IPS DF 6.9 (cell line): ENCODE data around the gene MCM9.
"Not testable (repeated sequence)": the region's sequence is repeated elsewhere in the genome, so short reads cannot be mapped to it uniquely, and the experiment has no call there.

Source experiments
- DNase-seq: peaks from one replicate; pipeline ENCODE4 v3.0.0-alpha.2; 2013; ENCODE audit warnings: low read depth, low spot score
- H3K27ac ChIP-seq: one replicate; pipeline ENCODE4 v1.5.1; 2013; ENCODE audit warnings: low read length, control low read depth
- H3K27me3 ChIP-seq: 2 replicates; pipeline ENCODE4 v1.6.1; 2013; ENCODE audit warnings: mild to moderate bottlenecking, low read length; ENCODE audit not compliant: control insufficient read depth, insufficient read depth
- H3K36me3 ChIP-seq: 2 replicates; pipeline ENCODE4 v1.6.1; 2013; ENCODE audit warnings: low read length; ENCODE audit not compliant: control insufficient read depth, insufficient read depth
- H3K4me1 ChIP-seq: 2 replicates; pipeline ENCODE4 v1.6.1; 2013; ENCODE audit warnings: low read length; ENCODE audit not compliant: control insufficient read depth, insufficient read depth
- H3K4me3 ChIP-seq: 2 replicates; pipeline ENCODE4 v1.5.1; 2013; ENCODE audit warnings: mild to moderate bottlenecking, low read length
- H3K9me3 ChIP-seq: 2 replicates; pipeline ENCODE4 v1.6.1; 2013; ENCODE audit warnings: low read length, inconsistent platforms; ENCODE audit not compliant: control insufficient read depth, insufficient read depth
- WGBS: extraction: QIAGEN DNeasy Blood & Tissue Kit; methylation state at CpG from one replicate; pipeline ENCODE4 v1.1.7; 2013; ENCODE audit warnings: mixed read lengths, missing lambda C conversion rate; ENCODE audit not compliant: insufficient read length, insufficient coverage; 5-methylcytosine and 5-hydroxymethylcytosine counted together

The MCM9 gene

GRCh38 chr6:118775381-118775780, 159.6 kb downstream of the MCM9 start:
- no CpG with 5 or more reads among the region's 2 CpGs for WGBS
- DNase-seq = no peak
- H3K4me1 ChIP-seq = no peaks in the 10 kb centered on the region
- no peak overlapping the region for H3K4me3 ChIP-seq
- no peaks in the 10 kb centered on the region for H3K27me3 ChIP-seq
- no peak overlapping the region for H3K27ac ChIP-seq
- no peaks in the 10 kb centered on the region for H3K36me3 ChIP-seq
- no peaks in the 10 kb centered on the region for H3K9me3 ChIP-seq

DNA sequence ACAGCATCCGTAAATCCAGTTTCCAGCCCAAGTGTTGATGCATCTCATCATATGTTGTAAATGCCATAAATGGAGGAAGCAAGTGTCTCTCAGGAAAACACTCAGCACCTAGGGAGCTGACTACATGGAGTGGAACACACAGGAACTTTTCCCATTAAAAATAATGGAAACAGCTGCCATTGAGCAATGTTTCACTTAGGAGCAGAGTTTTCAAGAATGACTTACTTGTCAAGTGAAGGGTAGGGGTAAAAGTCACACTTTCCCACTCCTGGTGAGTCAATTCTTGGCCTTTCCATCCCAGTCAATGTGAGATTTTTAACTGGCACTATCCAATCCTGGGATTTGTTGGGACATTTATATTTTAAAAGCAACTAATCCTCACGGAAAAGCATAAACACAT, 160.4 kb downstream of the MCM9 start:
- no CpG with 5 or more reads among the region's 2 CpGs for WGBS
- Histone ChIP-seq H3K4me3 (no peak overlapping the region), H3K27ac (no peak overlapping the region), H3K9me3 (no peaks in the 10 kb centered on the region), H3K36me3 (no peaks in the 10 kb centered on the region), H3K4me1 (no peaks in the 10 kb centered on the region), H3K27me3 (no peaks in the 10 kb centered on the region)
- DNase-seq = no peak

DNA sequence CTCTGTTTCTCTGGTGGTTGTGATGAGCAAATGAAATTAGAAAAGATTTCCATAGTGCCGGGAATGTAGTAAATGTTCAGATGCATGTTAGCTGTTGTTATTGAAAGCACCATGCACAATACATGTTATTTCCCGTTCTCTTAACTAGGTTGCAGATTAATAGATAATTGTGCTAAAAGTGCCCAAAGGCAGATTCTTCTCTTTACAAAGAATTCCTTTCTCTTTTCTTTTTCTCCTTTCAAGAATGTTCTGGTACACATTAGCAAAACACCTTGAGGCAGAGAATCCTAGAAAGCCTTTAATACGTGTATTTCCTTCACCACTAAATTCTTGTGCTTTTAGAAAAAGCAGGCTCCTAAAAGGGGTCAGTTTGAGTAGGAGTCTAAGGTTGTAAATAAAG, 162.1 kb downstream of the MCM9 start:
- Histone ChIP-seq H3K27ac (no peak overlapping the region), H3K9me3 (no peaks in the 10 kb centered on the region), H3K36me3 (no peaks in the 10 kb centered on the region), H3K4me1 (no peaks in the 10 kb centered on the region), H3K4me3 (no peak overlapping the region), H3K27me3 (no peaks in the 10 kb centered on the region)
- DNase-seq = no peak
- no CpG with 5 or more reads among the region's 3 CpGs for WGBS

- no peaks in the 10 kb centered on the region for H3K36me3 ChIP-seq
- H3K4me3 ChIP-seq = no peak overlapping the region
These were observed 163.7 kb downstream of the MCM9 start for GRCh38 chr6:118771253-118771652.

GRCh38 chr6:118770835-118771234, 164.1 kb downstream of the MCM9 start:
- Histone ChIP-seq H3K27me3 (no peaks in the 10 kb centered on the region), H3K4me3 (no peak overlapping the region), H3K27ac (no peak overlapping the region), H3K9me3 (no peaks in the 10 kb centered on the region), H3K36me3 (no peaks in the 10 kb centered on the region), H3K4me1 (no peaks in the 10 kb centered on the region)
- no peak for DNase-seq
- WGBS = no CpG with 5 or more reads among the region's 2 CpGs

More at GRCh38 chr6:118771253-118771652, 163.7 kb downstream of the MCM9 start:
- DNase-seq = no peak
- Histone ChIP-seq H3K27me3 (no peaks in the 10 kb centered on the region), H3K9me3 (no peaks in the 10 kb centered on the region), H3K27ac (no peak overlapping the region), H3K4me1 (no peaks in the 10 kb centered on the region)
- WGBS = no CpG with 5 or more reads among the region's 1 CpG

DNA sequence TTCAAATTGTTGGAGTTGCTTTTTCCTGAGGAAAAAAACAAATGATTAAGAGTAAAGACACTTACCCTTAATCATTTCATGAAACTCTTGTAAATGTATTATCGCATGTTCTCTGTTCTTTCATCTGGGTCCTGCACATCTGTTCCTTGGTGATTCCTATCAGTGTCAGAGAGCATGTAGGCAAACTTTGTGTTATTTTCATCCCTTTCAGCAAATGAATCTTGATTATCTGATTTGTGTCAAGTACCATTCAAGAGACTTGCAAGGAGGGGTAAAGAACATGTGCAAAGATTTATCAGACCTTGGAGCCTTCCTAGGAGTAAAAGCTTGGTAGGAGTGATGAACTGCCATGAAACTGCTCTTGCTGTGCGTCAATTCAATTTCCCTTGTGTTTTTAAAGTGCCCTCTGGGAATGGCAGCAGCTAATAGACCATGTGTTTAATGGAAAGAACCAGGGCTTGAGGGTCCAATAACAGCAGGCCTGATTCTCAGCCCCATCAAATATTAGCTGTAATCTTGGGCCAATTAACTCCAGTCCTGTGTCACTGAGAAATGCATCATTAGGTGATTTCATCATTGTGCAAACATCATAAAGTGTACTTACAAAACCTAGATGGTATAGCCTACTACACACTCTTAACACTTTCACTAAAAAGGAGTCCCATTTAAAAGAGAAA, 164.7 kb downstream of the MCM9 start:
- Histone ChIP-seq H3K4me1 (no peaks in the 10 kb centered on the region), H3K27me3 (no peaks in the 10 kb centered on the region), H3K27ac (no peak overlapping the region), H3K4me3 (no peak overlapping the region), H3K36me3 (no peaks in the 10 kb centered on the region), H3K9me3 (no peaks in the 10 kb centered on the region)
- WGBS = no CpG with 5 or more reads among the region's 2 CpGs
- DNase-seq = no peak

- no CpG with 5 or more reads among the region's 3 CpGs for WGBS
- H3K4me3 ChIP-seq = no peak overlapping the region
- no peaks in the 10 kb centered on the region for H3K9me3 ChIP-seq
- H3K36me3 ChIP-seq = no peaks in the 10 kb centered on the region
- H3K27ac ChIP-seq = no peak overlapping the region
- DNase-seq = no peak
- no peaks in the 10 kb centered on the region for H3K4me1 ChIP-seq
- no peaks in the 10 kb centered on the region for H3K27me3 ChIP-seq
These were observed 166.0 kb downstream of the MCM9 start for GRCh38 chr6:118768904-118769325.

GRCh38 chr6:118768441-118768840, 166.5 kb downstream of the MCM9 start:
- no peaks in the 10 kb centered on the region for H3K36me3 ChIP-seq
- H3K27ac ChIP-seq = no peak overlapping the region
- no CpG with 5 or more reads among the region's 3 CpGs for WGBS
- H3K27me3 ChIP-seq = no peaks in the 10 kb centered on the region
- no peak overlapping the region for H3K4me3 ChIP-seq
- DNase-seq = no peak
- H3K9me3 ChIP-seq = no peaks in the 10 kb centered on the region
- H3K4me1 ChIP-seq = no peaks in the 10 kb centered on the region

DNA sequence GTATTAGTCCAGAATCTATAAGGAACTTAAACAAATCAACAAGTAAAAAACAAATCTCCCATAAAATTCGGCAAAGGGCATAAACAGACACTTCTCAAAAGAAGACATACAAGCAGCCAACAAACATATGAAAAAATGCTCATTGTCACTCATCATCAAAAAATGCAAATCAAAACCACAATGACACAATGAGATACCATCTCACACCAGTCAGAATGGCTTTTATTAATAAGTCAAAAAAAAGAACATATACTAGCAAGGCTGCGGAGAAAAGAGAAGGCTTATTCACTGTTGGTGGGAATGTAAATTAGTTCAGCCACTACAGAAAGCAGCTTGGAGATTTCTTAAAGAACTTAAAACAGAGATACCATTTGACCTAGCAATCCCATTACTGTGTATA, 169.6 kb downstream of the MCM9 start:
- not testable (repeated sequence) for DNase-seq, H3K9me3 ChIP-seq, H3K27ac ChIP-seq, H3K4me3 ChIP-seq, H3K27me3 ChIP-seq, H3K36me3 ChIP-seq, H3K4me1 ChIP-seq
- WGBS = no CpG with 5 or more reads among the region's 2 CpGs

DNA sequence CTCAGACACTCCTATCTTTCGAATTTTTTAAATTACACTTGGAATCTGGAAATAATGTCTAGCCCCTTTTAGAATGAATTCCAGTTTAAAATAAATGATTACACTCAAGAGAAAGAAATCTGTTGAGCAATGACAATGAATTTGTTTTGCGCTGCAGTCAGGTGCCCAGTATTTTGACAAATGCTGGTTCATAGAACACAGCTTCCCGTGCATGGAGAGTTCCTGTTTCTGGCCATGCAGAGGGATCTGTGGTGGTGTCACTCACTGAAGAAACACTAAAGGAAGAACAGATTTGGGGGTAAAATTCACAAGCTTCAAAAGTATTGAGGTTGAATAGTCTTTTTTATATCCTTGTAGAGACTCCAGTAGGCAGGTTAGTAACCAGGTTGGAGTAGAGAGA, 170.2 kb downstream of the MCM9 start:
- no peak overlapping the region for H3K27ac ChIP-seq
- WGBS = no CpG with 5 or more reads among the region's 3 CpGs
- no peak for DNase-seq

More for the DNA sequence above, 170.2 kb downstream of the MCM9 start:
- no peak overlapping the region for H3K4me3 ChIP-seq
- H3K4me1 ChIP-seq = no peaks in the 10 kb centered on the region
- H3K9me3 ChIP-seq = no peaks in the 10 kb centered on the region
- H3K27me3 ChIP-seq = no peaks in the 10 kb centered on the region
- no peaks in the 10 kb centered on the region for H3K36me3 ChIP-seq
